ENCODE measurements around the gene JAKMIP2. TPM values are rescaled to one million over a fixed set of nuclear protein-coding genes. Genes with fewer than 3 reads are reported as not detected.
"Not testable (repeated sequence)": the region's sequence is repeated elsewhere in the genome, so short reads cannot be mapped to it uniquely, and the experiment has no call there.

JAKMIP2 gene
- total RNA-seq, 1 donor from 2014 or later: 8.2 TPM

DNA sequence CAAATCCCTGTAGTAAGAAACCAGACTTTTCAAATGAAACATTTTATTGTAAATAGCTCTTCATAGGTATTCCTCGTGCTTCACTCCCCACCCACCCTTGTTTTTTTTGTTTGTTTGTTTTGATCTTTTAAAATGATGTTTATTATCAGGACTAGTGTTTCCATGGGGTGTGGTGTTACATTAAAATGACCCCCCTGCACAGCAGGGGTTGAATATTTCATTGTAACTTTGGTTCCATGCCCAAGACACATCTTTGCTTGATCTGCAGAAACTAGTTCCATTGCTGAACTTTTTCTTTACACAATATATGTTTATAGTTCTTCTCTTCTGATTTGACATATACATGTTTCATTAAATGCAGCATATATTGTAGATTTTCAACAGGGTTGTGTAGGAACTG lies 191.4 kb downstream of the JAKMIP2 start:
- DNase-seq: no peak

DNA sequence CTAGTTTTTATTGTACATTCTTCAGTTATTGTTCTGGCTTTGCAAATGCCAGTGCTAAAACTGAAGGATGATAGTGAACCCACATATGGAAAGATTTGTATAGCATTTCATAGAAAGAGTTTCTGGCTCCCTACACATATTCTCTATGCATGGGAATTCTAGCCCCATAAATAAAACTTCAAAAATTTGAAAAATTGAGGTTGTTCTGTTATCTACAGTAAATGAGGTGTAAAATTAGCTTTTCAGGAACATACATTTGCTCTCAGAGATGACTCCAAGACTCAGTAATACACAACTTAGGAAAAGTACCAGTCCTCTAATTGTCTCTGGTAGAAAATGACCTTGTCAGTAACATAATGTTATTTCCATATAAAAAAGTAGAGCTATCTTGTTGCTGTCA lies 192.4 kb downstream of the JAKMIP2 start:
- DNase-seq: no peak

DNA sequence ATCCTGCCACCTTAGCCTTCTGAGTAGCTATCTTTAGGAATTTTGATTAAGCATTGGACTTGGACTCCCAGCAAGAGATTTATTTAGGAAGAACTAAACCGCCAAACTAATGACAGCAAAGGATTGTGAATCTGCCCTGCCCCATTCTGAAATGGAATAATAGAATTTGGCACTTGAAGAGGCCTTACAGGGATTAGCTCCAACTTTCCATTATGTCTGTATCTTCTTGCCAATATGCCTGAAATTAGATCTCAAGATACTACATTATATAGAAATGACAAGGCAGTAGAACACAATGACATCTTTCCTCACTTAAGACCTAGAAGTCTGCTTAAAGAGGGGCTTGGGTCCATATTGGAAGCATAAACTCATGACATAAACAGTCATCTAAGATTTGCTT lies 195.7 kb downstream of the JAKMIP2 start:
- peak; percentile 9 for DNase-seq

DNA sequence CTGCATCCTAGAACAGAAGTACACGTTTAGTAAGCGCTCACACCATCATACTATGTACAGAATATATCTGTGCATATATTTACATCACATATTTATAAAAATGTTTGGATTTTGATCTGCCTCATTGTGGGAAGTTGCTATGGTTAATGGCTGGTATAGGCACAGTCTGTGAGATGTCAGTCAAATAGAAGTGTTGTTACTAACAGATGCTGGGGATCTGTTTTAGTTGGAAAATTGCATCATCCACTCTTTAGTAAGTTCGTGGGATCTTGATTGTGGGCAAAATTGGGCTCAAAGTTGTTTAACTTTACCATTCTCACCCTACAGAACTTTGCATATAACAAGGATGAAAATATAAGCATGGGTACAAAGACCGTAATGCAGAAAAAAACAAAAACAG lies 196.3 kb downstream of the JAKMIP2 start:
- no peak for DNase-seq

DNA sequence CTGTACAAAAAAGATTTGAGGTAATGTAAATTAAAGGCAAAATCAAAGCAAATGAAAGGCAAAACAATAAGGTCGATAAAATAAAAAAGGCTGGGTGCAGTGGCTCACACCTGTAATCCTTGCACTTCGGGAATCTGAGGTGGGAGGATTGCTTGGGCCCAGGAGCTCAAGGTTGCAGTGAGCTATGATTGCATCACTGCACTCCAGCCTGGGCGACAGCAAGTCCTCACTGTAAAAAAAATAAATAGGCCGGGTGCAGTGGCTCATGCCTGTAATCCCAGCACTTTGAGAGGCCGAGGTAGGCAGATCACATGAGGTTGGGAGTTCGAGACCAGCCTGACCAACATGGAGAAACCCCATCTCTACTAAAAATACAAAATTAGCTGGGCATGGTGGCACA lies 200.3 kb downstream of the JAKMIP2 start:
- DNase-seq: not testable (repeated sequence)

DNA sequence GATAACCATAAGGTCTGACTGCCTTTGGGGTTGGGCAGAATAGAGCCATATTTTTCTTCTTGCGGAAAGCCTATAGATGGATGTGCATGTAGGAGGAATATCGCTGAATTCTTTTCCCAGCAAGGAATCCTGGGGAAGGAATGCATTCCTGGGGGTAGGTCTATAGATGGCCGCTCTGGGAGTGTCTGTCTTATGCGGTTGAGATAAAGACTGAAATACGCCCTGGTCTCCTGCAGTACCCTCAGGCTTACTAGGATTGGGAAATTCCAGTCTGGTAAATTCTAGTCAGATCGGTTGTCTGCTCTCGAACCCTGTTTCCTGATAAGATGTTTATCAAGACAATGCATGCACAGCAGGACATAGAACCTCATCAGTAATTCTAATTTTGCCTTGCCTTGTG lies 202.1 kb downstream of the JAKMIP2 start:
- DNase-seq: not testable (repeated sequence)

DNA sequence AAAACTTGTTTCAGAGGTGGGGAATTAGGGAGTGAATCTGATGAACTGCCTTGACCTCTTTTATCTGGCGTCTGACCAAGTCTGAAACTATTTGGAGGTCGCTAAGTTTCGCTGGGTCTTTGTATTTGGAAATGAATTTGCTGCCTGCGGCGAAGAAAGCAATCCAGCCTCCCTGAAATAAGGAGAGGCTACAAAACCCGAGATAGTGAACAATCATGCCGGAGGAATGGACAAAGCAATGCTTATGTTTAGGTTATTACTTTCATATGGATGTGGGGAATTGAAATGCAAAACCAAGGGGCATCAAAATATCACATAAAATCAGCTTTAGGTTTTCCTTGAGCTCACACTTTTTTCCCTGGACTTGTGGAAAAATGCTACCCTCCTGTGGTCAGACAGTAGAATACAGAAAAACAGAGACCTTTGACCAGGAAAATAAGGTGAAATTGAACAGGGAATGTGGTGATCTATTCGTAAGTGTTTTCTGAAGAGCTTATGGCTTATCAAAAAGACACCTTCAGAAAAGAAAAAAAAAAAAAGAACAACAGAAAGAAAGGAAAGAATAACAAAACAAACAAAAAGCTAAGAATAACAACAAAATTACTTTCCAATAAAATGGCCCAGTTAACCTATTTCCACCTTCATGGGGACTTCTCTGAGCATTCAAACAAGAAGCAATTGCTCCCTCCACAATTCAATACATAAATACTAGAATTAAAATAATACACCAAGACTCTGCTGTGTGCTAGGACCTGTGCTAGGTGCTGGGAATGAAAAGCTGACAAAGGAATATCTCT lies 204.1 kb downstream of the JAKMIP2 start:
- peak; percentile 79 for DNase-seq

DNA sequence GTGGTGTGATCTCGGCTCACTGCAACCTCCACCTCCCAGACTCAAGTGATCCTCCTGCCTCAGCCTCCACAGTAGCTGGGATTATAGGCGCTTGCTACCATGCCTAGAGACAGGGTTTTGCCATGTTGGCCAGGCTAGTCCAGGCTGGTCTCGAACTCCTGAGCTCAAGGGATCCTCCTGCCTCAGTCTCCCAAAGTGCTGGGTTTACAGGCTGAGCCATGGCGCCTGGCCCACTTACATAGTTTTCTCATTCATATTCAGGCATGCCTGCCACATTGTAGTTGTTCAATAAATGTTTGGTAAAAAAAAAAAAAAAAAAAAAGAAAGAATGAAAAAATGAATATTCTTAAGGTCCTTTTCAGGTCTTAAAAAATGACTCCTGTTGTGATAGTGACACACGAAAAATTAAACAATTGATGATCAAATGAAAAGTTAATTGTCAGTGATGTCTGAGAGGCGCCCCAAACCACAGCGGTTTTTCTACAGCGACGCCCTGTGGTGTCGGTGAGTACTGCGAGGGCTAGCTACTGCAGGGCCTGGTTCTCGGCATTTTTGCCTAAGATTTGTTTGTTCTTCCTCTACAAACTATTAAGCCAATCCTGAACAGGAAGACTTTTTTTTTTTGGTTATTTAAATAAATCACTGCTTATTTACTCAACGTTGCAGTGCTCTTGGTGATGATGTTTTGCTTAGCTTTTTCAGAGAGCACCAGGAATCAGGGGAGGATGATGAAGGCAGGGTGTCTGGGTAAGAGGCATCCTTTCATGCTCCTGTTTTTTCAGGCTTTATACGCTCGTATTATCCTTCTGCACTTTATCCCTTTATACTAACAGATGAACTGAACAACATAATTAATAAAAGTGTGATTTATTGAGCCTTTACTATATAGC lies 205.6 kb downstream of the JAKMIP2 start:
- peak; percentile 79 for DNase-seq

DNA sequence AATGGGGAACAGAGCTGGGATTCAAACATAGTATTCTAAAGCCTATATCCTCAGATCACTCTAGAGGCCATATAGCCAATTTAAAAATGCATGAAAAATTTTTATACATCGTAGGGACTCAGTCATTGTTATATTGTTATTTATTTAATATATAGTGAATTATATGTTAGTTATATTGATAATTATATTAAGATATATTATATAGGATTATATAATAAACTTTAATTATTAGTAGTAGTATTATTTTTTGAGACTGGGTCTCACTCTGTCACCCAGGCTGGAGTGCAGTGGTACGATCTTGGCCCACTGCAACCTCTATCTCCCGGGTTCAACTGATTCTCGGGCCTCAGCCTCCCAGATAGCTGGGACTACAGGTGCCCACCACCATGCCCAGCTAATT lies 206.9 kb downstream of the JAKMIP2 start:
- no peak for DNase-seq

DNA sequence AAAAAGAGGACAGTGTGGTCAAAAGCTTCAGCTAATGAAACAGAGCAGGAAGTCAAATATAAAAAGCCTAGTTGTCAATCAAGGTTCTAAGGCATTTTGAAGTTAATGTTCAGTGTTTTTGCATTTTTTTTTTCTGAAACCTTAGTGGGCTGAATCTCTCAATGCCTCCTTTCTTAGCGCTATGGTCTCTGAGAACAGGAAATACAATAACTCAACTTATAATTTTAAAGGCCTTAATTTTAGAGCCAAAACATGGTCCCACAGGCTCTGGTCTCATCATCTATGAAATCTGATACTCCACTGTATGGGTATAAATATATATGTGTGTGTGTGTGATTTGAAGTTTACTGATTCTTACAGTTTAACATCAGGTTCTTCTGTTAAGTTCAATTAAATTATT lies 209.3 kb downstream of the JAKMIP2 start:
- no peak for DNase-seq

DNA sequence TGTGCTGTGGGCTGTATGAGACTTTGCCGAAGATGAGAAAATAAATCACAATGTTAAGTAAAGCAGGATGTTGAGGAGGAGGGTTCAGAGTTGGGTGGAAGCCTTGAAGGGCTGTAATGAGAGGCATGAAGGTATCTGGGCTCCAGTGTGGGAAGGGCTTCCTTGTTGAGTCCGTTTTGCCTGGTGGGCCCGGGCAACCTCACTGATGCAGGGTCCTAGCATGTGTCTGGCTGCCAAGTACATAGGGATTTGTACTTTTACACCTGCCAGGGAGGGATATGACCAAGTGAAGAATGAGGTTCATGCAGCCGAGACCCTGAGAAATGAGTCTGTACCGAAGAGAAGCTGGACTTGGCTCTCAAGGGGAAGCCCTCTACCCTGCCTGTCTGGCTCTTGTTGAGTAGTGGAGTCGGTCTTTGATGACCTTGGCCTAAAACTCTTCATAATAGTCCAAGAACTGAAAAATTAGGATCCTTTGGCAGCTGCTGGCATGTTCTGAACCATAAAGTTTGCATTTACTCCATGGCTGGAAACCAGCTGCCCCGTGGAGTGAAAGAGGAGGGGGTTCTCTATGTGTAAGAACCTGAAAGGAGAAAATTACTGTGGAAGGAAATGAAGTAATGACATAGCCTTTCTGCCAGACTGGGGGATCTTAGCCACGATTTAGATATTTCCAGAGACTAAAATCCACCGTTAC lies 213.7 kb downstream of the JAKMIP2 start:
- DNase-seq: peak; percentile 67

DNA sequence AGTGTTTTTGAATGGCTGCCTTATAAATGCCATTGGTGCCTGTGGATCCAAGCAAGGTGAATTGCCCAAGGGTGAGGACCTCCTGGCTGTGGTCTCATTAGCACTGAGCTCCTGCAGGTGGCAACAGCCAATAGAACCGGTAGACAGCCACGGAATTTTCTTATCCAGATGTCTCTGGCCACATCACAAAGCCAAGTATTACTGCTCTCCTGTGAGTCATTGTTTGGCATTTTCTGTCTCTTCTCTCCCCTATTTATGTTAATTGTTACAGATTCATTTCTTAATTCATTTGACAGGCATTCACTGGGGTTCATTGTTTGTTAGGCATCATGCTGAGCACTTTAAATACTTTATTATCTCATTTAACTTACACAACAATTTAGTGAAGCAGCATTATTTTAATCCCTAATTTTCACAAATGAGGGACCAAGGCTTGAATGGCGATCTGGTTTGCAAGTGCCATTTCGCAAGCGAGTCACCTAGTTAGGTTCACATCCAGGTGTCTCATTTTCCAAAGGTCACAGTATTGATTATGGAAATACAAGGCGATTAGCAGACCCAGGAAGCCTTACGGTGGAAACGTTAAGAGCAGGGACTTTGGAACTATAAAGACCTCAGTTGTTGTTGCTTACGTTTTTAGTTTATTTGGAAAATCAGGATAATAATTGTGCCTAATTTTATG lies 214.5 kb downstream of the JAKMIP2 start:
- peak; percentile 52 for DNase-seq

DNA sequence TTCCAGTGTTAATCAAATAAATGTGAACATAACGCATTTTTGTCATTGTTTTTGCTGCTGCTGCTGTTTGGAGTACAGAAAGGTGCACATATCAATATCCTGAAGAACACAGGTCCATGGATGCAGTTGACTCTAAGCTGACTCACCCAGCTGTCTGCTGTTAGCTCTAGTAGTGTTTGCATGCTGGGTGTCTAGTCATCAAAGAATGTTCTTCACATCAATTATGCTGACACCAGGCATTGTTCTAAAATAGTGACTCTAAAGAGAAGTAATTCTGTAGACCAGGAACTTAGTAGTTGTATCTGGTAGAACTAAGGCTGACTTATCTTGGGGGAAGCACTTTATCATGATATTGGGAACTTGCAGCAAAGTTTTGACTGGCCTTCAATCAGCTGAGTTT lies 217.0 kb downstream of the JAKMIP2 start:
- no peak for DNase-seq

DNA sequence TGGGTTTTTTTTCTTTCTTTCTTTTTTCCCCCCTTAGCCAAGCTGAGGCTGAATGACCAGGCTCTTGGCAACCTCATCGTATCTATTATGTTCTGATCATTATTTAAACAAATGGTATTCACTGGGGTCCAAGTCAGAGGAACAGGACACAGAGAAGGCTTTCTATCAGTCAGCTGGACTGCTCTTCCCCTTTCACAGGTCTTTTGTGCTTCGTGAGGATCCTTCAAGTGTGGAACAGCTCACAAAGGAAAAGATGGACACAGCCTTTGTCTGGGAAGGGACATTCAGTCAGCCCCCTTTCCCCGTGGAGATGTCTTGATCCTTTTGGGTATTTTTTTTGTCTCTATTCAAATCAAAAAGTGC lies 218.4 kb downstream of the JAKMIP2 start:
- no peak for DNase-seq

DNA sequence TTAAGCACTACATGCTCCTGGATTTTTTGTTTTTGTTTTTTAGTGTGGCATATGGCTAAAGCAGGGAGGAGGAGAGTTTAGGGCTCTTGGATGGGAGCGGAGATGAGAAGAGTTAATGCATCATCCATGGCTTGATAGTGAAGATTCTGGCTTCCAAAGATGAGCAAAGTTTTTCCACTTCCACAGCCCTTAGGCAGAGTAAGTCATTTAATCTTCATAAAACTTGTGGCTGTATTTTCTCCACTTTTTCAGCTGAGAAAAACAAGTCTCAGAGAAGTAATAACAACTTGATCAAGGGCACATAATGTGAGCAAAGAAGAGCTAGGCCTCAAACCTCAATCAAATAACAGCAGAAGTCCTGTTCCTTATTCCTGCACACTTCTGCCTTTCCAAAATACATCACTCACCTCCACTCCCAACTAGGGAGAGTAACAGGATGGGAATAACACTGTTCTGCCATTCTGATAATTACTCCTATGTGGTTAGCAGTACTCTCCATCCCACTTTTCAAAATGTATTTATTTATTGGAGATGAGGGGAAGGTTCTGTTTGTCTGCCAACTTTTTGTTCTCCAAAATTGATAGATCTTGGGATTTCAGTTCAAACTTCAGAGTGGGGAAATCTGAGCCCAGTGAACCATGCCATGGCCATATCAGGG lies 218.9 kb downstream of the JAKMIP2 start:
- DNase-seq: no peak

DNA sequence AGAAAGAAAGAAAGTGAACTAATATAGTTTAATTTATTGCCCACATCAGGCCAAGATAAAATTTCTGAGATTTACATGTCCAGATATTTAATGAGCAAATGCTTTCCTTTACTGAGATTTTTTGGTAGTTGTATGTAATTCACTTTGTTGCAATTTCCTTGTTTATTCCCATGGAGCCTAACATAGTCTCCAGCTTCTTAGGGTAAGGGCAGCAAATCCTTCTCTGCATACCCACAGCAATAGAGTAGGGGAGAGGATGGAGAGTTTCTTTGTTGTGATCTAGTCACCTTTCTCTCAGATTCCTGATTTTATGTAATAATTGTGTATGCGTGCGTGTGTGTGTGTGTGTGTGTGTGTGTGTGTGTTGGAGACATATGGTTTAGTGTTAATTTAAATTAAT lies 221.1 kb downstream of the JAKMIP2 start:
- no peak for DNase-seq

DNA sequence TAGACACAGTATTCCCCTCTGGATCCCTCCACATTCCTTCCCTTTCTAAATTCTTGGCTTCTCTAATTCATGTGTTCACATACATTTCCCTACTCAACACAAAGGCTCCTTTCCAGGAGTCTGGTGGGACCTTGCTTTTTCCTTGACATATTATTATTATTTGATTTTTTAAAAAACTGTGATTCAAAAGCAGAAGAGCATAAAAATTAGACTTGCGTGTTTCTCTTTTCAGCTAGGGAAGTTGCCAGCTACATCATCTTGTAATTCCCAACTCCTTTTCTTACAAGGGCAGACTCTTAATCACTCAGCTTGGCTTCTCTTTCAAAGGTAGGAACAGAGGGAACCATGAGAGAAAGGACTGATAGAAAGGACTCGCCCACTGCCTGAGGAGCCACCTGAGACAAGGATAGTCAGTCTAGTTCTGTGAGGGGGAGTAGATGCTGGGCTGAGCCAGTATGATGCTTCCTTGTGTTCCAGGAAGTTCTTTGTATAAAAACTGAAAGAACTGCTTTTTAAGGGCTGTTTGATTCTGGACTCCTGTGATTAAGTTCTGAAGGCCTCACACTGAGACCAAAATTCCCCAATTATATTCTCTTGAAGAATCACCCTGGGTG lies 221.7 kb downstream of the JAKMIP2 start:
- peak; percentile 54 for DNase-seq

DNA sequence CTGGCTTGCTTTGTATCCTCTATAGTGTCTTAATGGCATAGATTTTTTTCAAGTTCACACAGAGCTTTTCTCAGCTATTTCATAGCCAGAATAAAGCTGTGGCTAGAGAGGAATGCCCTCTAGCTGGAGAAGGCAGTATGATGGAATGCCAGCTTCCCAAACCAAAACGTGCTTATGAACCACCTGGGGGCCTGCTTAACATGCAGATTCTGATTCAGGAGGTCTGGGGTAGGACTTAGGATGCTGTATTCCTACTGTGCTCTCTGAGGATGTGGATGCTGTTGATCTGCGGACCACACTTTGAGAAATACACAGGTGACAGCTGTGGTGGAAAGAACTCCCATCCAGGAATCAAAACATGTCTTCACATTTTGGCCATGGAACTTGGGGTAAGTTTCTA lies 222.8 kb downstream of the JAKMIP2 start:
- DNase-seq: no peak

DNA sequence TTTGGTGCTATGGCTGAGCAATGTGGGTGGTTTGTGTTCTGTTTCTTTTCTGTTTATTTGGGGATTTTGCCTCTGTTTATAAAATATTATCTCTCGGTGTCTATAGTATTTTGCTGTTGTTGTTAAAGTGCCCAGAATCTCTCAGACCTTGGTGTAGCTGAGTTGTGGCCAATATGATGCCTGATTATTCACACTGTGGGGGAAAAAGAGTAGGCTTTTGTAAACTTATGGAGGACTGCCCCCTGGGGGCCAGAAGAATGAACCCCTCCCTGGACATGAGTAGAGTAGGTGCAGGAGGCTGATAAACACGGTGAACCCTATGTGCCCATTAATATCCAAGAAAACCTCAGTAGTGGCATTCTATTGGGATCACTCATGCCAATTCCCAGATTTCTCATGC lies 223.7 kb downstream of the JAKMIP2 start:
- peak; percentile 71 for DNase-seq

DNA sequence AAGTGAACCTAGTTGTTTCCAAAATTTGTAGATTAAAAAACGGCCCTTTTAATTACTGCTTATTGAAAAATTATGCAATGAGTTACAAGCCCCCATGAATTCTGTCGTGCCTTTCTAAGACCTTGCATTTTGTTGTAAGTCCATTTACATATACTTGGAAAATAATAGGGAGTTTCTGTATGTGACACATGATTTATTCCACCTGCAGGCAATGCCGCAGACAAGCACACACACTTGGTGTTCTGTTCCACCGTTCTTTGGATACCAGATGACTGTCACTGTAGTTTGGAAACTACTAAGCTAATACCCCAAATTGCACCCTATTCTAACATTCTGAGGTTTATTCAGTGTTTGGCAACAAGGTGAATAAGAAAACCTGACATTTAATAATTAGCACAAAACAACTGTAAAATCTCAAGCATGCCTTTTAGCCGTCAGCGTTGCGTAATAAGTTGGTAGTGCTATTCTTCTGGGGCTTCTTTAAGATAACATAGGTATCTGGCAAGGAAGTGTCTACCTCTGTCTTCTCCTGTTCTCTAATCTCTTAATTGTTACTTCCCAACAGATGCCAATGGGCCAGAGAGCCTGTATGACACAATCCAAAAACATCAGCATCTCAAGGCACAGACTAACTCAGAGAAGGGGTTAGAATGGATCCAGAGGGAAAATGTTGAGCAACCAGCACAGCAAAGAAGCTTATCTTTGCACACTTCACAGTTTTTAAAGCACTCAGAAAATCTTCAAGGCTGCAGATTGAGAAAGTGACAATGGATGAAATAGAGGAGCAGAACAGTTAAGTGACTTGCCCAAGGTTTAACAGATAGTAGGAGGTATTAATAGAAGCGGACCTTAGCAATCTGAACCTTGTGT lies 224.4 kb downstream of the JAKMIP2 start:
- no peak for DNase-seq
